H9 (cell line): ENCODE data around the gene PARD6G. TPM values are rescaled to one million over a fixed set of nuclear protein-coding genes. Genes with fewer than 3 reads are reported as not detected.

Experiments used
- DNase-seq: peaks from one replicate; pipeline ENCODE4 v3.0.0-alpha.2; 2017
- H2AFZ ChIP-seq: one replicate; pipeline ENCODE4 v1.6.1; 2013; ENCODE audit warnings: mild to moderate bottlenecking, low read length, control low read depth, moderate library complexity
- H2AK5ac ChIP-seq: 2 replicates; pipeline ENCODE4 v1.6.1; 2013; ENCODE audit warnings: low read length, control low read depth, mixed read lengths; ENCODE audit not compliant: insufficient read length
- H2BK120ac ChIP-seq: one replicate; pipeline ENCODE4 v1.6.1; 2013; ENCODE audit warnings: low read depth, mild to moderate bottlenecking, low read length, control low read depth, inconsistent platforms; ENCODE audit not compliant: poor library complexity, severe bottlenecking
- H2BK12ac ChIP-seq: 2 replicates; pipeline ENCODE4 v1.6.1; 2013; ENCODE audit warnings: low read length, control low read depth, mixed read lengths, low read depth; ENCODE audit not compliant: insufficient read length
- H2BK15ac ChIP-seq: 2 replicates; pipeline ENCODE4 v1.6.1; 2013; ENCODE audit warnings: low read depth, low read length, control low read depth
- H2BK20ac ChIP-seq: one replicate; pipeline ENCODE4 v1.6.1; 2013; ENCODE audit warnings: low read depth, mild to moderate bottlenecking, low read length, control low read depth, inconsistent platforms; ENCODE audit not compliant: poor library complexity, severe bottlenecking
- H2BK5ac ChIP-seq: 2 replicates; pipeline ENCODE4 v1.6.1; 2013; ENCODE audit warnings: low read length, control low read depth, mixed read lengths; ENCODE audit not compliant: insufficient read length
- H3K14ac ChIP-seq: 2 replicates; pipeline ENCODE4 v1.6.1; 2013; ENCODE audit warnings: low read length, control low read depth; ENCODE audit not compliant: insufficient read depth
- H3K18ac ChIP-seq: 2 replicates; pipeline ENCODE4 v1.6.1; 2013; ENCODE audit warnings: low read depth, mild to moderate bottlenecking, mixed read lengths, low read length, control low read depth; ENCODE audit not compliant: insufficient read length
- H3K23ac ChIP-seq: 2 replicates; pipeline ENCODE4 v1.6.1; 2013; ENCODE audit warnings: low read length, control low read depth, mixed read lengths, low read depth; ENCODE audit not compliant: insufficient read length
- H3K23me2 ChIP-seq: 2 replicates; pipeline ENCODE4 v1.6.1; 2013; ENCODE audit warnings: low read depth, mild to moderate bottlenecking, mixed read lengths, low read length, control low read depth; ENCODE audit not compliant: insufficient read length, poor library complexity, severe bottlenecking
- H3K27ac ChIP-seq: 2 replicates; pipeline ENCODE4 v1.5.1; 2013; ENCODE audit warnings: low read length, control low read depth, mixed read lengths, low read depth; ENCODE audit not compliant: insufficient read length
- H3K27me3 ChIP-seq: 2 replicates; pipeline ENCODE4 v1.6.1; 2013; ENCODE audit warnings: low read length, control low read depth, inconsistent platforms; ENCODE audit not compliant: insufficient read depth
- H3K4ac ChIP-seq: 2 replicates; pipeline ENCODE4 v1.6.1; 2013; ENCODE audit warnings: low read depth, mild to moderate bottlenecking, control low read depth, inconsistent platforms, low read length, moderate library complexity
- H3K4me1 ChIP-seq: 2 replicates; pipeline ENCODE4 v1.6.1; 2013; ENCODE audit warnings: low read length, control low read depth, inconsistent platforms; ENCODE audit not compliant: insufficient read depth
- H3K4me2 ChIP-seq: 2 replicates; pipeline ENCODE4 v1.6.1; 2013; ENCODE audit warnings: low read length, control low read depth, mixed read lengths; ENCODE audit not compliant: insufficient read length, insufficient read depth
- H3K56ac ChIP-seq: 2 replicates; pipeline ENCODE4 v1.6.1; 2013; ENCODE audit warnings: low read depth, mild to moderate bottlenecking, mixed read lengths, low read length, control low read depth; ENCODE audit not compliant: insufficient read length
- H3K79me1 ChIP-seq: 2 replicates; pipeline ENCODE4 v1.6.1; 2013; ENCODE audit warnings: low read depth, mild to moderate bottlenecking, moderate library complexity, low read length, control low read depth, inconsistent platforms; ENCODE audit not compliant: insufficient read depth, poor library complexity, severe bottlenecking
- H3K79me2 ChIP-seq: 2 replicates; pipeline ENCODE4 v1.6.1; 2013; ENCODE audit warnings: low read length, control low read depth, inconsistent platforms; ENCODE audit not compliant: insufficient read depth
- H3K9ac ChIP-seq: 2 replicates; pipeline ENCODE4 v1.6.1; 2013; ENCODE audit warnings: low read length, control low read depth, mixed read lengths; ENCODE audit not compliant: insufficient read length; ENCODE audit errors: extremely low read depth
- H3K9me3 ChIP-seq: one replicate; pipeline ENCODE4 v1.6.1; 2013; ENCODE audit warnings: low read depth, low read length, inconsistent platforms; ENCODE audit not compliant: control insufficient read depth
- H3T11ph ChIP-seq: one replicate; pipeline ENCODE4 v1.6.1; 2013; ENCODE audit warnings: mild to moderate bottlenecking, low read length, control low read depth, inconsistent platforms
- H4K20me1 ChIP-seq: one replicate; pipeline ENCODE4 v1.6.1; 2013; ENCODE audit not compliant: control insufficient read depth, insufficient read length, insufficient read depth
- H4K5ac ChIP-seq: 2 replicates; pipeline ENCODE4 v1.6.1; 2013; ENCODE audit warnings: low read depth, mild to moderate bottlenecking, mixed read lengths, low read length, control low read depth; ENCODE audit not compliant: insufficient read length
- H4K8ac ChIP-seq: replicated peaks from 2 replicates; pipeline ENCODE4 v1.6.1; 2013; ENCODE audit warnings: low read length, control low read depth, mixed read lengths, low read depth; ENCODE audit not compliant: insufficient read length
- H4K91ac ChIP-seq: 2 replicates; pipeline ENCODE4 v1.6.1; 2013; ENCODE audit warnings: low read depth, mild to moderate bottlenecking, moderate library complexity, mixed read lengths, low read length, control low read depth; ENCODE audit not compliant: insufficient read length
- H3K27ac Mint-ChIP-seq, 3 experiments: 2 replicates in 2 of 3; 3 replicates in 1 of 3; pipeline ENCODE4 v1.8.0; 2020 to 2021; ENCODE audit warnings: mixed read lengths in 3 of 3, mild to moderate bottlenecking in 1 of 3, moderate library complexity in 1 of 3
- H3K27me3 Mint-ChIP-seq: 2 replicates; pipeline ENCODE4 v1.8.0; 2021; ENCODE audit warnings: low read depth, mild to moderate bottlenecking, moderate library complexity, mixed read lengths
- H3K36me3 Mint-ChIP-seq, 3 experiments: 2 replicates in 2 of 3; 3 replicates in 1 of 3; pipeline ENCODE4 v1.8.0; 2020 to 2021; ENCODE audit warnings: low read depth in 3 of 3, mixed read lengths in 3 of 3; ENCODE audit not compliant: insufficient read depth in 1 of 3
- H3K4me1 Mint-ChIP-seq, 2 experiments: 2 replicates each; pipeline ENCODE4 v1.8.0; 2020; ENCODE audit warnings: mixed read lengths in 2 of 2
- H3K4me3 Mint-ChIP-seq, 2 experiments: 2 replicates in 1 of 2; 3 replicates in 1 of 2; pipeline ENCODE4 v1.8.0; 2020 to 2021; ENCODE audit warnings: mild to moderate bottlenecking in 2 of 2, mixed read lengths in 2 of 2, moderate library complexity in 1 of 2
- H3K9me3 Mint-ChIP-seq, 2 experiments: 2 replicates in 1 of 2; 3 replicates in 1 of 2; pipeline ENCODE4 v1.8.0; 2020; ENCODE audit warnings: mild to moderate bottlenecking in 2 of 2, mixed read lengths in 2 of 2, moderate library complexity in 1 of 2
- CTCF ChIP-seq: fragments of 200-600 bp; sonication (generic); conservative IDR thresholded peaks from 3 replicates; pipeline ENCODE4 v1.8.0; 2021; ENCODE audit warnings: antibody characterized with exemption, mild to moderate bottlenecking
- WGBS: extraction: QIAGEN DNeasy Blood & Tissue Kit; methylation state at CpG from one replicate; pipeline ENCODE4 v1.1.7; 2013; ENCODE audit warnings: missing lambda C conversion rate, low lambda C conversion rate, mixed read lengths; ENCODE audit not compliant: insufficient read length; ENCODE audit errors: extremely low coverage; 5-methylcytosine and 5-hydroxymethylcytosine counted together
- total RNA-seq: library from RNA; stranded (reverse); gene quantifications from 2 replicates; pipeline ENCODE4 v1.2.1, GENCODE V29; 2021

The PARD6G gene
- total RNA-seq, 1 experiment from 2014 or later, result 11.2 TPM

- no peaks in the 10 kb centered on the region for H3K27me3 ChIP-seq
- Mint-ChIP-seq H3K4me3 (no peak overlapping the region; a peak in 1 of 5 replicates), H3K27me3 (peaks cover 37% of the 10 kb centered on the region), H3K36me3 (peaks cover 0 to 6% (median 0%) of the 10 kb centered on the region in 3 experiments; a peak in 4 of 7 replicates), H3K9me3 (peaks cover 33 to 38% of the 10 kb centered on the region in 2 experiments), H3K4me1 (no peaks in the 10 kb centered on the region), H3K27ac (no peak overlapping the region)
- H3K14ac ChIP-seq, result no peak overlapping the region
- no peak overlapping the region for H2BK20ac ChIP-seq
- H4K5ac ChIP-seq, result no peak overlapping the region
- TF ChIP-seq CTCF, result no peak
- H3K56ac ChIP-seq, result no peak overlapping the region
- H3K18ac ChIP-seq, result no peak overlapping the region
- no peaks in the 10 kb centered on the region for H3K9me3 ChIP-seq
- H3K23ac ChIP-seq, result no peak overlapping the region
- no peak overlapping the region for H3K4me2 ChIP-seq
- H2BK12ac ChIP-seq, result no peak overlapping the region
- H4K91ac ChIP-seq, result no peak overlapping the region
- no peaks in the 10 kb centered on the region for H3K4me1 ChIP-seq
- H4K8ac ChIP-seq, result no peak overlapping the region
- no peak overlapping the region for H3K9ac ChIP-seq
- no peak overlapping the region for H2AFZ ChIP-seq
- DNase-seq, result no peak
- H2BK120ac ChIP-seq, result no peak overlapping the region
- H4K20me1 ChIP-seq, result no peaks in the 10 kb centered on the region
- no peak overlapping the region for H3K4ac ChIP-seq
- WGBS, result no CpG with 5 or more reads among the region's 8 CpGs
- H3K79me1 ChIP-seq, result no peaks in the 10 kb centered on the region
- no peak overlapping the region for H2BK5ac ChIP-seq
- H3T11ph ChIP-seq, result no peak overlapping the region
- no peak overlapping the region for H3K27ac ChIP-seq
- H3K79me2 ChIP-seq, result no peaks in the 10 kb centered on the region
- no peak overlapping the region for H2BK15ac ChIP-seq
- H3K23me2 ChIP-seq, result no peaks in the 10 kb centered on the region
- no peak overlapping the region for H2AK5ac ChIP-seq
These were observed 6.7 kb upstream of the PARD6G start for GRCh38 chr18:80253871-80254492.
